ENCODE data around the gene FKBP2.

Gene FKBP2

DNA sequence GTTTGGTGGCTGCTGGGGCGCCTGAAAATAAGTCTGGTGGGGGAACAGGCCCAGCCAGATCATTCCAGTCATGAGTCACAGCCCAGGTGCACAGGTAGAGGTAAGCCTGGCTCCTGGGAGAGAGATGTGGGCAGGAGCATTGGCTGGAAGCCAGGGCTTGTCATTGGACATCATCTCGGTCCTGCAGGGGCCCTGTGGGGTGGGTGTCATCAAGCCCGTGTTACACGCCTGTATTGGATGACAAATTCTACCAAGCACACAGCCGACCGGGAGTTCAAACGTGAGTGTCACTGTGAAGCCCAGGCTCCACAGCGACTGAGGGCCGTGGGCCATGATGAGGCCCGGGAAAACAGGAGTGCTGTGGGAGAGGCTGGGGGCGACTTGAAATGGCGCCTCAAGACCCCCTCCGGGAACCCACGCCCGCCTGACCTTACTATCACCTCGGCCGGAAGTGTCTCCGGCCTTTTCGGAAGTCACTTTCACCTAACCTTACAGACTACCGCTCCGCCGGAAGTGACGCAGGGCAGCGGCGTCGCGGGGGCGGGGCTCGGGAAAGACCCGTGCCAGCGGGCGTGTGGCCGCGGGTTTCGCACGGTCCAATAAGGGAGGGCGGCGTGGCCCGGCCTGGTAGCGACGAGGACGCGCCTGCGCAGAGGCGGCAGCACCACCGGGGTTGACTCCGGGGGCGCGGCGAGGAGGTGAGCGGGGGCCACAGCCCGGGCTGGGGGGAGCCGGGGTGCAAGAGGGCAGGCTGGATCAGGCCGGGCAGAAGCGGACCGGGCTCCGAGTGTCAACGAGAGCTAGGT is at the start of gene FKBP2:
TSS of gene FKBP2 (plus strand) at position 661 of the 806 bp plus-strand sequence. CDS start 1,293 bp downstream, outside the sequence.
- peak; percentile 99 for DNase-seq

DNA sequence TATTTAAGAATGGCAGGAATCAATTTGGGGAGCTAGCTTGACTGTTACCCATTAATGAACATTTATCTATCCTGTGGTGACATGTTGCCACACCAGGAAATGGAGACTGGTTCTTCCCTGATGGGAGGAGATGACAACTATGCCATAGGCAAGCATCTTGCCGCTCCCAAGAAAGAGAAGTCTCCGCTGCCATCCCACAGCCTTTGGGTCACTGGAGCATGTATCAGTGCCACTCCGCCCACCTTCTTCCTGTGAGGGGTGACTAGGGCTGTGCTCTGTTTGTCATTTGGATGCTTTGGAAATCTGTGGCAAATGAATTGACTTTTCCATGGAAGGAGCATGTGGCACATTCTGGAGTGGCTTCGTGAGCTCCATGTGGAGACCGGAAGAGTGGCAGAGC is 48.5 kb upstream of the FKBP2 start:
- DNase-seq, result no peak

GRCh38 chr11:64196626-64197025 is 44.3 kb upstream of the FKBP2 start:
- DNase-seq, result no peak

DNA sequence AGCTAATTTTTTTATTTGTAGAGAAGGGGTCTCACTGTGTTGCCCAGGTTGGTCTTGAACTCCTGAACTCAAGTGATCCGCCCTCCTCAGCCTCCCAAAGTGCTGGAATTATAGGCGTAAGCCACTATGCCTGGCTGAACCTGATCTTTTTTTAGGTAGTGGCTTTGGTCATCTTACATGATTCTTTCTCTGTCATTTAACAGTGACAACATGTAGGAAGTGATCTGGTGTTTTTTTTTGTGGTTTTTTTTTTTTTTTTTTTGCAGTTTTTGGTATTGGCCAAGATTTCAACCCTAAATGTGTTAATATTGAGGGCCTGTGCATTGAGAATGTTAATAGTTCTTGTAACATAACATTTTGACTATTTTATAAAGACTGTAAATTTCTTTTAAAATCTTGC is 42.4 kb upstream of the FKBP2 start:
- no peak for DNase-seq

GRCh38 chr11:64201543-64201942 is 39.4 kb upstream of the FKBP2 start:
- DNase-seq, result no peak

DNA sequence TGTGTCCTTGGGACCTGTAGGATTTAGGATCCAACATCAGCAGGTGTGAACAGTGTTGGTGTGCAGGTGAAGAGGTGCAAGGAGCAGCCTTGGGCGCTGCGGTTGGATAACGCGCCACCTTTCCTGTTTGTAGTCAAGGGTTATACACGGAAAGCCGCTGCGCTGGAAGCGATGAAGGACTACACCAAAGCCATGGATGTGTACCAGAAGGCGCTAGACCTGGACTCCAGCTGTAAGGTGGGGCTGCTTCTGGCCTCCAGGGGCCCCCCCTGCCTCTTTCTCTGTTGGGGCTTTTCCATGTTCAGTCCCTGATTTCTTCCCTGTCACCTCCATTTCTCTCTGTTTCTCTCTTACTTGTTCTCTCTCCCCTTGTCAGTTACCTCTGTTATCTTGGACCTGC is 37.9 kb upstream of the FKBP2 start:
- DNase-seq, result no peak

GRCh38 chr11:64203421-64204079 is 37.3 kb upstream of the FKBP2 start:
- no peak for DNase-seq

DNA sequence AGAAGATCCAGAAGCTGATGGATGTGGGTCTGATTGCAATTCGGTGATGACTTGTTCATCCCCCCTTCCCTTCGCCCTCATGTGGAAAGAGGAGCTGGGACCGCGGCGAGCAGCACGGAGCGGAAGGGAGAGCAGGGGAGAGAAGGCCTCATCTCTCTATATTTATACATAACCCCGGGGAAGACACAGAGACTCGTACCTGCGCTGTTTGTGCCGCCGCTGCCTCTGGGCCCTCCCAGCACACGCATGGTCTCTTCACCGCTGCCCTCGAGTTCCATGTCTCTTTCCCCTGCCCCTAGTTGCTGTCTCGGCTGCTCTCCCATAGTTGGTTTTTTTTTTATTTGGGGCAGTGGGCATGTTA is 36.8 kb upstream of the FKBP2 start:
- DNase-seq, result no peak

GRCh38 chr11:64204464-64204989 is 36.4 kb upstream of the FKBP2 start:
- DNase-seq, result peak; percentile 73

GRCh38 chr11:64206457-64207255 is 34.2 kb upstream of the FKBP2 start, which contains the start of gene FERMT3:
TSS of gene FERMT3 (plus strand) at chr11:64206721. CDS start at chr11:64207365, 644 bp downstream.
- DNase-seq, result no peak

DNA sequence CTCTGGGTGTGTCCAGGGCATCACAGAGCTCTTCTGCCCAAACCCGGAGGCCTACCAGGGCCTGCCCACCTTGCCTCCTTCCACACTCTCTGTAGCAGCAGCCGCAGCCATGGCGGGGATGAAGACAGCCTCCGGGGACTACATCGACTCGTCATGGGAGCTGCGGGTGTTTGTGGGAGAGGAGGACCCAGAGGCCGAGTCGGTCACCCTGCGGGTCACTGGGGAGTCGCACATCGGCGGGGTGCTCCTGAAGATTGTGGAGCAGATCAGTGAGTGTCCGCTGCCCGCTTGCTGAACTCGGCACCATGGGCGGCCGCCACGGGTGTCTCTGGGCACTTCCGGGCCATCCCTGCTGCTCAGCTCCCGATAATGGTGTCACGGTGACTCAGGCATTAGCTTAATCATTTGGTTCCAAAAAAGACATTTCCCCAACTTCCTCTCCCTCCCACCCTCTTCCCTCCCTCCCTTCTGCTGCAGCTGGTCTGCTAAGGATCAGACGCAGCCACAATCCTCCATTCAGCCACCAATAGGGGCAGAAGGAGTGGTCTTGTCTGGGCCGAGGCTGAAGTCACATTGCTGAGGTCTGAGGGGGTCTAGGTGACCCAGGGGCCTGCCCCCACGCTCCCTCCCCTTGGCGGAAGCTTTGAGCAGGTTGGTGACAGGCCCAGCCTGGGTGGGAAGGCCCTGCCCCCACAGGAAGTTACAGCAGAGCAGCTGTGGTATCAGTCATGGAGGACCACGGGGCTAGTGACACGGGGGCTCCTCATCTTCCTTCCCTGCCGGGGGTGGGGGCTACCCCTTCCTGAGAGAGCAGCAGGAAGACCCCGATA is 33.4 kb upstream of the FKBP2 start:
- no peak for DNase-seq

DNA sequence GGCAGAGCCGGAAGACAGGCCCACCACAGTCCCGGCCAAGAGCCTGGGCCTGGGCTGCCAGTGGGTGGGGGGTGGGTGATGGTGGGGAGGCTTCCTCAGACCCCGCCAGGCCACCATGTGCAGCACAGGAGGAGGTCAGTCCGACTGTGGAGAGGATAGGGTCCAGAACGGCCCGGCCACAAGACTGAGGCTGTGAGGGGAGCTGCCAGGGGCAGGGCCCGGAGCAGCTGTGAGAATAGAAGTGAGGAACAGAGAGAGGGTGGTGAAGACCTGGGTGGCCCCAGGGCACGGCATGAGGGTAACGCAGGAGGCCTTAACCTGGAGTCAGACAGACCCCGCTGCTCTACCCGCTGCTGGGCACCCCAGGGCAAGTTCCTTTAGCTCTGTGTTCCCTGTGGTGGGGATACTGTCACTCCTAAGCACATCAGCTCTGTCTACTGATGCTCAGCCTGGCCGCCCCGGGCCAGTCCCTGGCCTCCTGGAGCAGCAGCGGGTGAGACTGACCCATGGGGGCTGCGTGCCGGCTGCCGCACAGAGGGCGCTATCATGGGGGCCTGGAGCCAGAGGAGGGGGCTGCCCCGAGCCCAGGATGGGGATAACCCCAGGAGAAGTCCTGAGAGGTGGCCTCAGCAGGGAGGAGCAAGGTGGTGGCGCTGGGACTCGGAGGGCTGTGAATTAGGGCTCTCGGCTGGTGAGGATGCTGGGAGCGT is 32.7 kb upstream of the FKBP2 start:
- no peak for DNase-seq

DNA sequence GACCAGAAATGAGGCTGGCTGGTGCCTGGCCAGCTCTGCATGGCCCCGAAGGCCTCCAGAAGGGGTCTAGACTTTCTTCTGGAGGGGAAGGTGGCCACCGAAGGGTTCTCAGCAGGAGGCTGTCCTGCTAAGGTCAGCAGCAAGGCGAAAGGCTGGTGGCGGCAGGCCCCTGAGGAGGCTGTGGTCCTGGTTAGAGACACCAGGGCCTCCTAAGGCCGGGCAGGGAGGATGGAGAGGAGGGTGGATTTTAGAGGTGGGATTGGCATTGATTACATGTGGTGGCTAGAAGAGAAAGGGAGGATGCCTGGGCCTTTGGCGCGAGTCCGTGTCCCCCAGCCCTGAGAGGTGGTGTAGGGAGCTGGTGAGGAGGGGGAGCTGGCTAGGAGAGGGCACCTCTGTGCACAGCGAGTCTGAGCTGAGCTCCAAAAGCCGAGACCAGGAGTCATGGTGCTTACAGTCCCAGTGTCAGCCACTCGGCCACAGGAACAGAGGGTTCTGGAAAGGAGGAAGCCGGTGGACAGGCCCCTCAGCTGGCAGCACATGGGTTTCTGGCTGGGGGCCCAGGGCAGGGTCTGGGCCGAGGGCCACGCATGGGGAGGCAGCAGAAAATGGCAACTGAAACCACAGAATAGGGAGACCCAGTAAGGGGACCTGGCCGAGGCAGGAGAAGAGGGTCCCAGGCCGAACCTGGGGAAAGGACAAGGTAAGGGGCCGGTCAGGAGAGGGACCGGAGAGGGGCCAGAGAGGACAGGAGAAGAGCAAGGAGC is 31.9 kb upstream of the FKBP2 start:
- no peak for DNase-seq

DNA sequence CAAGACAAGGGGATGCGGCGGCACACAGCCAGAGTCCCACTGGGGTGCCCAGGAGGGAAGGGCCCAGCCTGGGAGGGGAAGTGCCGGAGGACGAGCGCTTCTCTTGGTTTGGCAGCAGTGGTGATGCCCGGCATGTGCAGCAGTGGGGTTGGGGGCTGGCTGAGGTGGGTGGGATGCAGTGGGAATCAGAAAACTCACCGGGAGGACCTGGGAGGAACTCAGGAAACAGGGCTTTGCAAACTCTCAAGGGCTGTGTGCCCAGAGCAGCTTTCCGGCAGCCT is 31.4 kb upstream of the FKBP2 start:
- no peak for DNase-seq

DNA sequence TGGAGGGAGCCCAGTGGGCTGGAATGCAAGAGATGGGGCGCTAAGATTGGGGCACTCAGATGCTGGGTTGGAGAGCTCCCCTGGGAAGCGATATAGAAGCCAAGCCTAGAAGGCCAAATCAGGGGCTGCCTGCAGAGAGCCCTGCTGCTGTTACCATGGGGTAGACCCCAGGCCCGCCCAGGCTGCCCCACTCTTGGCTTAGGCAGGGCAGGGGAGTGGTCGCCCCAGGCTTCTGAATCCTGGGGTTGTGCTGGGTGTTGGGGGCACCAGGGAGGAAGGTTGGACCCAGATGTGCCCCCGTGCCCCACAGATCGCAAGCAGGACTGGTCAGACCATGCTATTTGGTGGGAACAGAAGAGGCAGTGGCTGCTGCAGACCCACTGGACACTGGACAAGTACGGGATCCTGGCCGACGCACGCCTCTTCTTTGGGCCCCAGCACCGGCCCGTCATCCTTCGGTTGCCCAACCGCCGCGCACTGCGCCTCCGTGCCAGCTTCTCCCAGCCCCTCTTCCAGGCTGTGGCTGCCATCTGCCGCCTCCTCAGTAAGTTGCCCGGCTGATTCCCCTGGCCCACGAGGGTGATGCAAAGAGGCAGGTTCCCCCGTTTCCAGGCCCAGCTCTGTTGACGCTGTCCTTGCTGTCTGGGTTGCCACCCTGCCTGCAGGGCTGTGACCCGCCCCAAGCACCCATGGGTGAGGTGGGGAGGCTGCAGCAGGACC is 30.4 kb upstream of the FKBP2 start:
- DNase-seq, result no peak

DNA sequence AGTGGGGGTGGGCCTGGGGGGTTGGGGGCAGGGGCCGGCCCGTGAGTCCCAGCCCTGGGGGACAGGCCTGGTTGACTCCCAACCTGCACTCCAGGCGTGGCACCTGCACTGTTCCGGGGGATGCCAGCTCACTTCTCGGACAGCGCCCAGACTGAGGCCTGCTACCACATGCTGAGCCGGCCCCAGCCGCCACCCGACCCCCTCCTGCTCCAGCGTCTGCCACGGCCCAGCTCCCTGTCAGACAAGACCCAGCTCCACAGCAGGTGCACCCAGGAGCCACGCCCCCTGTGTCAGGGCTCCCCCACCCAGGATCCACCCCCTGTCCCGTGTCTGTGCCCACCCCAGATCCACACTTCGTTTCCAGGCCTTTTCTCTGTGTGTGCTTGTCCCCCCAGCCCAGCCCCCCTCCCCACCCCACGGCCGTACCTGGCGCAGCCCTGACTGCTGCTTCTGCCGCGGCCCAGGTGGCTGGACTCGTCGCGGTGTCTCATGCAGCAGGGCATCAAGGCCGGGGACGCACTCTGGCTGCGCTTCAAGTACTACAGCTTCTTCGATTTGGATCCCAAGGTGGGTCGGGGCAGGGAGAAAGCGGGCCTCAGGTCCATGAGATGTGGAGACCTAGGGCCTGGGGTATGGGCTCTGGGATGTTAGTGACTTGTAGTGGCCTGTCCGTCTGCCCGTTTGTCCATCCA is 29.6 kb upstream of the FKBP2 start:
- no peak for DNase-seq

GRCh38 chr11:64216879-64217278 is 24.0 kb upstream of the FKBP2 start:
- no peak for DNase-seq

DNA sequence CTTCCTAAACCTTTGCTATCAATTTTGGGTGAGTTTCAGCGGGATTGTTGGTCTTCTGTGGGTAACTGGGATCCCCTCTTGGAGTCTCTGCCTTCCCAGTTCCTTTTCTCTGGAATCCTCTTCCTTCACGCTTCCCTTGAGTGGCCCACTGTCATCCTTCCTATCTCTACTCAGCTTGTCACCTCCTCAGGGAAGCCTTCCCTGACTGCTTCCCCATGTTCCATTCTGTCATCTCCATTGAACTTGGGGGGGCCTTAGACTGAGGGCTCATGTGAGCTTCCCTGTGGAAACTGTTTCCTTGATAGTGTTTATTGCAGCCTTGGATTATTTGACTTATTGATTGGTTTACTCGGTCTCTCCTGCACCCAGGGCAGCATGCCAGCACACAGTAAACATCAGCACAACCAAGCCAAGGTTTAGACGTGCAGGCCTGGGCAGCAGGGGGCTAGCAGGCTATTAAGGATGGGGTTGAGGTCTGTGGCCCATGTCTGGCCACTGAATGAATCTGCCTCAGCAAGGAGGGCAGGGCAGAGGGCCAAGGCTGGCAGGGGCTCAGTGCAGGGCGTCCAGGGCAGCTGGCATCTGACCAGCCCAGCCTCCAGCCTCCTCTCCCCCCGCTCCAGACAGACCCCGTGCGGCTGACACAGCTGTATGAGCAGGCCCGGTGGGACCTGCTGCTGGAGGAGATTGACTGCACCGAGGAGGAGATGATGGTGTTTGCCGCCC is 22.1 kb upstream of the FKBP2 start:
- peak; percentile 91 for DNase-seq

DNA sequence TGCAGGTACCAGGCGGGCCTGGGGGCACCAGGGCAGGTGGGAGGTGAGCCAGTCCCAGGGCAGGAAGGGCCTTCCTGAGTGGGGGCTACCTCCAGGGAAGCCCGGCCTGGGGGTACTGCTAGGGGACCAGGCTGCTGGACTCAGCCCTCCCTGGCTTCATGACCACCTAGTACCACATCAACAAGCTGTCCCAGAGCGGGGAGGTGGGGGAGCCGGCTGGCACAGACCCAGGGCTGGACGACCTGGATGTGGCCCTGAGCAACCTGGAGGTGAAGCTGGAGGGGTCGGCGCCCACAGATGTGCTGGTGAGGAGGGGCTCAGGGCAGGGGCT is 21.6 kb upstream of the FKBP2 start:
- no peak for DNase-seq
